ENCODE data around the gene STAC. TPM values are rescaled to one million over a fixed set of nuclear protein-coding genes. Genes with fewer than 3 reads are reported as not detected.
"Not testable (repeated sequence)": the region's sequence is repeated elsewhere in the genome, so short reads cannot be mapped to it uniquely, and the experiment has no call there.

STAC gene
- total RNA-seq, 1 donor from 2014 or later, result 7.1 TPM

- H3K4me1 Mint-ChIP-seq (ENCODE audit: low read depth, unreplicated experiment), result peaks cover 31% of the 10 kb centered on the region
Observed at GRCh38 chr3:36457667-36458066, 77.4 kb downstream of the STAC start.

GRCh38 chr3:36459177-36459576, 78.9 kb downstream of the STAC start:
- no peaks in the 10 kb centered on the region for H3K36me3 ChIP-seq (ENCODE audit: insufficient read depth, low read length)
- Mint-ChIP-seq H3K4me1 (ENCODE audit: low read depth, unreplicated experiment) (peaks cover 30% of the 10 kb centered on the region), H3K27me3 (ENCODE audit: low read depth, unreplicated experiment) (no peaks in the 10 kb centered on the region), H3K4me3 (ENCODE audit: unreplicated experiment) (no peak overlapping the region), H3K36me3 (ENCODE audit: low read depth, unreplicated experiment) (peaks cover 5% of the 10 kb centered on the region), H3K9me3 (ENCODE audit: unreplicated experiment) (no peaks in the 10 kb centered on the region), H3K27ac (ENCODE audit: unreplicated experiment) (no peak overlapping the region)
- no peak for FAIRE-seq
- TF ChIP-seq EZH2 (IDR thresholded peaks at IDR 0.05; ENCODE audit: insufficient read depth, low read length), result no peak
- TF ChIP-seq, protein P1, sequence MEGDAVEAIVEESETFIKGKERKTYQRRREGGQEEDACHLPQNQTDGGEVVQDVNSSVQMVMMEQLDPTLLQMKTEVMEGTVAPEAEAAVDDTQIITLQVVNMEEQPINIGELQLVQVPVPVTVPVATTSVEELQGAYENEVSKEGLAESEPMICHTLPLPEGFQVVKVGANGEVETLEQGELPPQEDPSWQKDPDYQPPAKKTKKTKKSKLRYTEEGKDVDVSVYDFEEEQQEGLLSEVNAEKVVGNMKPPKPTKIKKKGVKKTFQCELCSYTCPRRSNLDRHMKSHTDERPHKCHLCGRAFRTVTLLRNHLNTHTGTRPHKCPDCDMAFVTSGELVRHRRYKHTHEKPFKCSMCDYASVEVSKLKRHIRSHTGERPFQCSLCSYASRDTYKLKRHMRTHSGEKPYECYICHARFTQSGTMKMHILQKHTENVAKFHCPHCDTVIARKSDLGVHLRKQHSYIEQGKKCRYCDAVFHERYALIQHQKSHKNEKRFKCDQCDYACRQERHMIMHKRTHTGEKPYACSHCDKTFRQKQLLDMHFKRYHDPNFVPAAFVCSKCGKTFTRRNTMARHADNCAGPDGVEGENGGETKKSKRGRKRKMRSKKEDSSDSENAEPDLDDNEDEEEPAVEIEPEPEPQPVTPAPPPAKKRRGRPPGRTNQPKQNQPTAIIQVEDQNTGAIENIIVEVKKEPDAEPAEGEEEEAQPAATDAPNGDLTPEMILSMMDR (IDR thresholded peaks at IDR 0.05; ENCODE audit: insufficient read depth, low read depth, low read length), result no peak
- H3K27ac ChIP-seq (ENCODE audit: low read depth, low read length), result no peak overlapping the region
- peaks cover 7% of the 10 kb centered on the region for H3K4me1 ChIP-seq (ENCODE audit: insufficient read depth, low read length)
- no peak overlapping the region for H2AFZ ChIP-seq (ENCODE audit: low read depth, low read length)
- H3K27me3 ChIP-seq (ENCODE audit: insufficient read depth, low read length), result no peaks in the 10 kb centered on the region
- H3K79me2 ChIP-seq (ENCODE audit: insufficient read depth, low read length), result no peaks in the 10 kb centered on the region
- H3K4me2 ChIP-seq (ENCODE audit: low read length), result no peak overlapping the region
- no peak overlapping the region for H3K9ac ChIP-seq (ENCODE audit: low read length)
- DNase-seq (ENCODE audit: low read depth), result no peak
- no peaks in the 10 kb centered on the region for H4K20me1 ChIP-seq (ENCODE audit: insufficient read depth, low read length)
- H3K4me3 ChIP-seq (ENCODE audit: insufficient read depth, low read depth, low read length), result no peak overlapping the region
- no peaks in the 10 kb centered on the region for H3K9me3 ChIP-seq (ENCODE audit: insufficient read depth, low read depth, low read length)

More at GRCh38 chr3:36457667-36458066, 77.4 kb downstream of the STAC start:
- no peak for TF ChIP-seq EZH2 (IDR thresholded peaks at IDR 0.05; ENCODE audit: insufficient read depth, low read length)
- Histone ChIP-seq H3K4me3 (ENCODE audit: insufficient read depth, low read depth, low read length) (no peak overlapping the region), H3K27ac (ENCODE audit: low read depth, low read length) (no peak overlapping the region), H4K20me1 (ENCODE audit: insufficient read depth, low read length) (no peaks in the 10 kb centered on the region), H3K9ac (ENCODE audit: low read length) (no peak overlapping the region), H3K36me3 (ENCODE audit: insufficient read depth, low read length) (no peaks in the 10 kb centered on the region), H3K27me3 (ENCODE audit: insufficient read depth, low read length) (no peaks in the 10 kb centered on the region), H3K4me1 (ENCODE audit: insufficient read depth, low read length) (peaks cover 7% of the 10 kb centered on the region), H3K9me3 (ENCODE audit: insufficient read depth, low read depth, low read length) (no peaks in the 10 kb centered on the region), H2AFZ (ENCODE audit: low read depth, low read length) (no peak overlapping the region), H3K79me2 (ENCODE audit: insufficient read depth, low read length) (no peaks in the 10 kb centered on the region), H3K4me2 (ENCODE audit: low read length) (no peak overlapping the region)
- peaks cover 5% of the 10 kb centered on the region for H3K36me3 Mint-ChIP-seq (ENCODE audit: low read depth, unreplicated experiment)
- no peaks in the 10 kb centered on the region for H3K9me3 Mint-ChIP-seq (ENCODE audit: unreplicated experiment)
- DNase-seq (ENCODE audit: low read depth), result no peak
- no peak for FAIRE-seq
- H3K27me3 Mint-ChIP-seq (ENCODE audit: low read depth, unreplicated experiment), result no peaks in the 10 kb centered on the region
- no peak overlapping the region for H3K4me3 Mint-ChIP-seq (ENCODE audit: unreplicated experiment)
- H3K27ac Mint-ChIP-seq (ENCODE audit: unreplicated experiment), result no peak overlapping the region

GRCh38 chr3:36461597-36461996, 81.3 kb downstream of the STAC start:
- Histone ChIP-seq H3K79me2 (ENCODE audit: insufficient read depth, low read length) (no peaks in the 10 kb centered on the region), H3K4me1 (ENCODE audit: insufficient read depth, low read length) (peaks cover 7% of the 10 kb centered on the region), H3K9me3 (ENCODE audit: insufficient read depth, low read depth, low read length) (no peaks in the 10 kb centered on the region), H3K27ac (ENCODE audit: low read depth, low read length) (peak overlapping the region; percentile 41), H3K9ac (ENCODE audit: low read length) (peak overlapping the region; percentile 28), H2AFZ (ENCODE audit: low read depth, low read length) (no peak overlapping the region), H3K4me2 (ENCODE audit: low read length) (peak overlapping the region; percentile 49), H3K36me3 (ENCODE audit: insufficient read depth, low read length) (no peaks in the 10 kb centered on the region), H4K20me1 (ENCODE audit: insufficient read depth, low read length) (no peaks in the 10 kb centered on the region), H3K4me3 (ENCODE audit: insufficient read depth, low read depth, low read length) (no peak overlapping the region), H3K27me3 (ENCODE audit: insufficient read depth, low read length) (no peaks in the 10 kb centered on the region)
- H3K4me3 Mint-ChIP-seq (ENCODE audit: unreplicated experiment), result no peak overlapping the region
- H3K27me3 Mint-ChIP-seq (ENCODE audit: low read depth, unreplicated experiment), result no peaks in the 10 kb centered on the region
- H3K9me3 Mint-ChIP-seq (ENCODE audit: unreplicated experiment), result peaks cover 5% of the 10 kb centered on the region
- peak overlapping the region; percentile 77 for H3K27ac Mint-ChIP-seq (ENCODE audit: unreplicated experiment)
- peaks cover 13% of the 10 kb centered on the region for H3K4me1 Mint-ChIP-seq (ENCODE audit: low read depth, unreplicated experiment)
- FAIRE-seq (no peak), DNase-seq (ENCODE audit: low read depth) (peak; percentile 87)
- TF ChIP-seq EZH2 (IDR thresholded peaks at IDR 0.05; ENCODE audit: insufficient read depth, low read length), result no peak
- H3K36me3 Mint-ChIP-seq (ENCODE audit: low read depth, unreplicated experiment), result peaks cover 3% of the 10 kb centered on the region

- H4K20me1 ChIP-seq (ENCODE audit: insufficient read depth, low read length); H3K27me3 ChIP-seq (ENCODE audit: insufficient read depth, low read length); H3K4me3 ChIP-seq (ENCODE audit: insufficient read depth, low read depth, low read length); H3K4me3 Mint-ChIP-seq (ENCODE audit: unreplicated experiment); H3K9me3 ChIP-seq (ENCODE audit: insufficient read depth, low read depth, low read length); H3K4me1 Mint-ChIP-seq (ENCODE audit: low read depth, unreplicated experiment); DNase-seq (ENCODE audit: low read depth); H3K27ac Mint-ChIP-seq (ENCODE audit: unreplicated experiment); H3K4me2 ChIP-seq (ENCODE audit: low read length); H2AFZ ChIP-seq (ENCODE audit: low read depth, low read length); H3K9ac ChIP-seq (ENCODE audit: low read length); H3K27me3 Mint-ChIP-seq (ENCODE audit: low read depth, unreplicated experiment); H3K36me3 ChIP-seq (ENCODE audit: insufficient read depth, low read length); H3K4me1 ChIP-seq (ENCODE audit: insufficient read depth, low read length); H3K27ac ChIP-seq (ENCODE audit: low read depth, low read length); FAIRE-seq; H3K36me3 Mint-ChIP-seq (ENCODE audit: low read depth, unreplicated experiment): not testable (repeated sequence)
- H3K9me3 Mint-ChIP-seq (ENCODE audit: unreplicated experiment), result peaks cover 12% of the 10 kb centered on the region
- H3K79me2 ChIP-seq (ENCODE audit: insufficient read depth, low read length), result peaks cover 11% of the 10 kb centered on the region
Observed at GRCh38 chr3:36472045-36472444, 91.7 kb downstream of the STAC start.
